NCI-H2196 (cell line): ENCODE results near the gene STK4.
"Not testable (repeated sequence)": the region's sequence is repeated elsewhere in the genome, so short reads cannot be mapped to it uniquely, and the experiment has no call there.

Source experiments
- DNase-seq: peaks from one replicate; lab custom pipeline; 2025; ENCODE audit not compliant: unreplicated experiment; lab: John Stamatoyannopoulos, UW

STK4 gene

DNA sequence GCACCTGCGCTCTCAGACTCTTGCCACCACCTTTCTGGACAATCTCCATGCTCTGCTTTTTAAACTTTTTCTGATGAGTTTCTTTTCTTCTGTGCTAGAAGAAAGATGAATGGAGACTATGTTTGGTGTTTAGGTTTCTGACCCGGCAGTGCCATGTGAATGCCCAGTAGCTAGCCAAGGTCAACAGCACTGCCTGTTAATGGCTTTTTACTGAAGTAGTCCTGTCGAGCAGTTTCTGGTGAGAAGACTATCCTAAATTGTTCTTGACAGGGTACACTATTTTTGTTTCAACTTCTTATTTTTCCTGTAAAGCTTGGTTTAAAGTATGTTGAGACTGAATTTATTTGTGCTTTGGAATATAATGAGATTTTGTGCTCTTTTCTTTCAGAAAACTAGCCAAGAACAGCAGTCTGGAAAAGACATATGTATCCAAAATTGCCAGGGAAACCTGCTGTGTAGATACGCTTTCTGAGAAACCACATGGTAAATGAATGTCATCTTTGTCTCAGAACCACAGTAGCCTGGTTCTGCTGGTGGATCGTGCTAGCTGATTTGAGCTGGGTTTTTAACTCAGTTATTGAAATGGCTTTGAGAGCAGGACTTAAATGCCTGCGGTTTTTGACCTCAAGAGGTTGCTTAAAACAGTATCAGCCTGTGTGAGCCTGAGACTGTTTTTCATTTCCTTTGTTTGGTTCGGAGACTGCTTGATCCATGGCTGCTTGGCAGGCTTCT, 86.6 kb downstream of the STK4 start:
- DNase-seq: no peak

GRCh38 chr20:45053430-45054351, 87.4 kb downstream of the STK4 start:
- no peak for DNase-seq

DNA sequence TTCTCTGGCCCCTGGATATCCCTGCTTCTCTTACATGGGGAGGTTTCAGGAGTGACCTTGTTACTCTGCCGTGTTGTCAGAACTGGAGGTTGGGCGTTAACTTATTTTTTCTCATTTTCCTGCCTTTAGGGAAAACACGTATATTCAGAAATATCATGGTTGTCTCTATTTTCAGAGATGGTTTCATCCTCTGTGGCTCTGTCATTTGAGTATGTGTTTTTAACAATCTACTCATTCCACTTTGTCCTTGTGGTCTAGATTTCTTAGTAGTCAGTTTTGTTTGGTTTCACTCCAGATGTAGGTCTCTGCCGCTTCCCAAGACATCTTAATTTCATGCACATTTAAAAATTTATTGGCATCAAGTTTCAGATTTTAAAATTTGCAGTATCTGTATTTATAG, 88.7 kb downstream of the STK4 start:
- no peak for DNase-seq

GRCh38 chr20:45056473-45057173, 90.3 kb downstream of the STK4 start:
- DNase-seq: no peak

DNA sequence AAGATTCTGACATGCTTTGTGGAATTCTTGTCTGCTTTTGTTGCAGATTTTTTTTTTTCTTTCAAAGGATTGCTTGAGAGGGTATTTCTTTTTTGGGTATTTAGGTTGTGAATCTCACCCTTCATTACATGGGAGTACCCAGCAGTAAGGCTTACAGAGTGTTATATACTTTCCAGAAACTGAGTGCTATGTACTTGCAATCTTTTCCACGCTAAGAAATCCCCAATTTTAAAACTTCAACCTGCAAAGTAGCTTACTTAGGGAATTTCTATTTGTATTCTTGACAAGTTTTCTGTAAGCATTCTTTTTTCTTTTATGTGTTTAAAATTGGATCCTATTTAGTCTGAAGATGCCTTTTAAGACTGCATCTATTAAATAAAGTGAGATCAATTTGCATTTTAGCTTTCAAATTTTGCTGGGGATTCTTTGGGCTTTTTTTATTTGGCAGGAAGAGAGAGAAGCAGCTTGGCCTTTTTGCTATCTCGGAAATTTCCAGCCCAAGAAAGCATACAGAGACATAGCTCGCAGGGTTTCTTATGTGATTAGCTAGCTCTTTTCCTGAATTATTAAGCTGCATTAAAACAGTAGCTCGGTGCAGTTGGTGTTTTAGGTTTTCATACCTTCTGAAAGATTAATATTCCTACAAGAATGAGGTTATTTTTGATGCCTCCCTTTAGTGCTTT, 92.0 kb downstream of the STK4 start:
- DNase-seq: no peak

DNA sequence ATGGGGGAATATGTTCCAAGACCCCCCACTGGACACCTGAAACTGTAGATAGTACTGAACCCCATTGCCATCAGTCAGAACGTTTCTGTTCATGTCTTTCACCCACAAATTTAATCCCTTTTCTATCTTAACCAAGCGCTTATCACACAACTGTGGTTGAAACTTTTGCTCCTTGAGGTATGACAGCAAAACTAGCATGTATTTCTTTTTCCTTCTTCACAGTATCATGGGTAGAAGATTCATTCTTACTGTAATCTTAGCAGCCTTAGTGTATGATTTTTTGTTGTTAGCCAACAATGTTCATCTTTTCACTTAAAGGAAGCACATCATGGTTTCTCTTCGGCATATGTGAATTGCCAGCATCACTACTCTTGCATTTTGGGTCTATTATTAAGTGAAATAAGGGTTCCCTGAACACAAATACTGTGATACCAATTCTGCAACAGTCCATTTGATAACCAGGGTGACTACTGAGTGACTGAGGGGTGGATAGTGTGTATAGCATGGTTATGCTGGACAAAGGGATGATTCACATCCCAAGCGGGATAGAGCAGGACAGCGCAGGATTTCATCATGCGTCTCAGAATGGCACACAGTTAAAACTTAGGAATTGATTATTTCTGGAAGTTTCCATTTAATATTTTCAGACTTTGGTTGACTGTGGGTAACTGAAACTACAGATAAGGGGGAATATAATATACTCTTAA, 92.9 kb downstream of the STK4 start:
- no peak for DNase-seq

DNA sequence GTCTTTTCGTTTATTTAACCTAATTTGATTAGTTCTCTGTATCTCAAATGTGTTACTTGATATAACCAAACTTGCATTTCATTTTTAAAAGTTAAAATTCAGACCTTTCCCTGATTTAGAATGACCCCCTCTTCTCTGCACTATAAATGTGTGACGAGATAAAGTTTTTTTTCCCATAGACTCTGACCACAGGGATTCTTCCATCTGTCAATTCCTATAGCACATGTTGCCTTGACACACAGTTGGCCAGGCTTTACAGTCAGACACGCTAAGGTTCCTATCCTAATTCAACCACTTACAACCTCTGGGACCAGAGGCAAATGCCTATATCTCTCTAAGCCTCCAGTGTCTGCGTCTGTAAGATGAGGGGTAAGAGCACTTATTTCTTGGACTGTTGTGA, 94.0 kb downstream of the STK4 start:
- no peak for DNase-seq

DNA sequence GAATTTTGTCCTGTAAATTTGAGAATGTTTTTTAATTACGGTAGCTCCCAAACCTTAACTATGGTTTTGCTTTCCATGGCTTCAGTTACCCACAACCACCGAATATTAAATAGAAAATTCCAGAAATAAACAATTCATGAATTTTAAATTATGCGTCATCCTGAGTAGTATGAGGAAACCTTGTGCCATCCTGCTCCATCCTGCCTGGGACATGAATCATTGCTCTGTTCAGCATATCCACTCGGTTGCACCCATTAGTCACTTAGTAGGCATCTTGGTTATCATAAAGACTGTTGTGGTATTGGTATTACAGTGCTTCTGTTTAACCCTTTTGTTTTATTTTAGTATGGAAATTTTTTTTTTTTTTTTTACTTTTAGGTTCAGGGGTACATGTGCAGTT, 94.9 kb downstream of the STK4 start:
- no peak for DNase-seq

GRCh38 chr20:45063107-45063506, 96.8 kb downstream of the STK4 start:
- DNase-seq: not testable (repeated sequence)

DNA sequence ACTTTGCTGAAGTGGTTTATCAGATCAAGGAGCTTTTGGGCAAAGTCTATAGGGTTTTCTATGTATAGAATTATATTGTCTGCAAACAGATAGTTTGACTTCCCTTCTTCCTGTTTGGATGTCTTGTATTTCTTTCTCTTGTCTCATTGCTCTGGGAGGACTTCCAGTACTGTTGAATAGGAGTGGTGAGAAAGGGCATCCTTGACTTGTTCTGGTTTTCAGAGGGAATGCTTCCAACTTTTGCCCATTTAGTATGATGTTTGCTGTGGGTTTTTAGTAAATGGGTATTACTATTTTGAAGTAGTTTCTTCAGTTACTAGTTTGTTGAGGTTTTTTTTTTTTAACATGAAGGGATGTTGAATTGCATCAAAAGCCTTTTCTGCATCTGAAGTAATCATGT, 98.5 kb downstream of the STK4 start:
- DNase-seq: no peak

GRCh38 chr20:45066372-45066771, 100.1 kb downstream of the STK4 start:
- DNase-seq: no peak

DNA sequence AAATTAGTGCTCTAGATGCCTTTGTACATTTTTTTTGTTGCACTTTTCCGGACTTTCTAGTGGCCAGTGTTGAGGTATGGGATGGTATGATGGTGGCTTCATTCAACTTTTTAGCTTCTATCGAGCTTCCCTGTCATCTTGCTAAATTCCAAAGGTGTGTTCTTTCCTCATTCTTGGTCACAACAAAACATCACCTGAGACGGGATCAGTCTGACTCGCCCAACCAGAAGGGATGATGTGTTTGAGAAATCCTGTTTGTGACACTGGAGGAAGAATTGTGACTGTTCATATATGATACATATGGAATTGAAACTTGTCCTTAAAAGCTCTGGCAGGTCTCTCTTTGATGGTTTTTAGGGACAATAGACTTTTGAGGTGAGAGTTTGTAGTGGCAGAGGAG, 100.8 kb downstream of the STK4 start:
- no peak for DNase-seq

GRCh38 chr20:45067558-45067957, 101.2 kb downstream of the STK4 start:
- DNase-seq: no peak

- DNase-seq: no peak
These were observed 102.9 kb downstream of the STK4 start for GRCh38 chr20:45069261-45069660.

GRCh38 chr20:45070932-45071632, 104.8 kb downstream of the STK4 start:
- no peak for DNase-seq

- no peak for DNase-seq
These were observed 105.8 kb downstream of the STK4 start for GRCh38 chr20:45072066-45072465.

GRCh38 chr20:45073221-45073620, 106.9 kb downstream of the STK4 start:
- no peak for DNase-seq

GRCh38 chr20:45077559-45077958, 111.2 kb downstream of the STK4 start:
- DNase-seq: no peak

GRCh38 chr20:45080867-45081624, 114.7 kb downstream of the STK4 start:
- no peak for DNase-seq
